OCI-LY3 (cell line): ENCODE results near the gene GPR158.

Experiments used
- H2AFZ ChIP-seq: fragments of 200-600, 300-600 bp; shearing (Covaris generic); 2 replicates; pipeline ENCODE4 v1.6.0; 2014; ENCODE audit warnings: antibody characterized with exemption, low read depth, low read length
- H3K27ac ChIP-seq: fragments of 200-600, 300-600 bp; sonication (generic); 2 replicates; pipeline ENCODE4 v1.5.1; 2014; ENCODE audit warnings: mild to moderate bottlenecking, low read length, moderate library complexity, mixed read lengths
- H3K27me3 ChIP-seq: fragments of 200-600, 300-600 bp; sonication (generic); 2 replicates; pipeline ENCODE4 v1.6.1; 2014; ENCODE audit warnings: low read depth, low read length, mixed read lengths
- H3K36me3 ChIP-seq: fragments of 200-600, 300-600 bp; sonication (generic); replicated peaks from 2 replicates; pipeline ENCODE3; 2014; ENCODE audit warnings: low read depth, low read length, mixed read lengths
- H3K4me1 ChIP-seq: fragments of 300-600, 200-600 bp; sonication (generic); 2 replicates; pipeline ENCODE4 v1.6.1; 2014; ENCODE audit warnings: low read length, mixed read lengths
- H3K4me2 ChIP-seq: fragments of 200-600, 300-600 bp; sonication (generic); 2 replicates; pipeline ENCODE4 v1.6.1; 2014; ENCODE audit warnings: low read length, mixed read lengths
- H3K4me3 ChIP-seq: fragments of 300-600, 200-600 bp; sonication (generic); 2 replicates; pipeline ENCODE4 v1.5.1; 2014; ENCODE audit warnings: antibody characterized with exemption, mild to moderate bottlenecking, low read length, moderate library complexity
- H3K79me2 ChIP-seq: fragments of 300-600, 200-600 bp; shearing (Covaris generic); 2 replicates; pipeline ENCODE4 v1.6.1; 2014; ENCODE audit warnings: mild to moderate bottlenecking, low read length, mixed read lengths
- H3K9ac ChIP-seq: fragments of 300-600, 200-600 bp; shearing (Covaris generic); 2 replicates; pipeline ENCODE4 v1.6.0; 2014; ENCODE audit warnings: mild to moderate bottlenecking, low read length, moderate library complexity
- H3K9me3 ChIP-seq: fragments of 200-600, 300-600 bp; shearing (Covaris generic); 2 replicates; pipeline ENCODE4 v1.6.1; 2014; ENCODE audit warnings: low read length, mixed read lengths; ENCODE audit not compliant: insufficient read depth
- H4K20me1 ChIP-seq: fragments of 200-600, 300-600 bp; sonication (generic); 2 replicates; pipeline ENCODE4 v1.6.1; 2016; ENCODE audit warnings: low read length, mixed read lengths; ENCODE audit not compliant: insufficient read depth
- CTCF ChIP-seq: fragments of 200-600, 300-600 bp; sonication (generic); IDR thresholded peaks from 2 replicates; pipeline ENCODE4 v1.5.1; 2014; ENCODE audit warnings: antibody characterized with exemption, low read length, low read depth
- EZH2phosphoT487 ChIP-seq: fragments of 200-600 bp; shearing (Covaris generic); IDR thresholded peaks from 2 replicates; pipeline ENCODE4 v1.6.1; 2018; ENCODE audit warnings: antibody characterized with exemption, mixed run types, low read depth

Gene GPR158

GRCh38 chr10:25425776-25426175, 251.0 kb downstream of the GPR158 start:
- no peak overlapping the region for H2AFZ ChIP-seq
- no peaks in the 10 kb centered on the region for H4K20me1 ChIP-seq
- no peak overlapping the region for H3K4me3 ChIP-seq
- TF ChIP-seq CTCF: no peak
- TF ChIP-seq EZH2phosphoT487: no peak
- H3K4me1 ChIP-seq: no peaks in the 10 kb centered on the region
- H3K9me3 ChIP-seq: no peaks in the 10 kb centered on the region
- H3K36me3 ChIP-seq: no peaks in the 10 kb centered on the region
- no peak overlapping the region for H3K27ac ChIP-seq
- no peak overlapping the region for H3K9ac ChIP-seq
- no peak overlapping the region for H3K4me2 ChIP-seq
- H3K27me3 ChIP-seq: no peaks in the 10 kb centered on the region
- no peaks in the 10 kb centered on the region for H3K79me2 ChIP-seq

GRCh38 chr10:25436431-25436830, 261.6 kb downstream of the GPR158 start:
- H3K27me3 ChIP-seq: no peaks in the 10 kb centered on the region
- no peak overlapping the region for H2AFZ ChIP-seq
- no peak overlapping the region for H3K9ac ChIP-seq
- no peaks in the 10 kb centered on the region for H3K36me3 ChIP-seq
- no peak overlapping the region for H3K4me3 ChIP-seq
- no peaks in the 10 kb centered on the region for H4K20me1 ChIP-seq
- H3K4me1 ChIP-seq: no peaks in the 10 kb centered on the region
- TF ChIP-seq CTCF (no peak), EZH2phosphoT487 (no peak)
- no peak overlapping the region for H3K4me2 ChIP-seq
- no peaks in the 10 kb centered on the region for H3K9me3 ChIP-seq
- H3K27ac ChIP-seq: no peak overlapping the region
- no peaks in the 10 kb centered on the region for H3K79me2 ChIP-seq

GRCh38 chr10:25441270-25441669, 266.5 kb downstream of the GPR158 start:
- Histone ChIP-seq H4K20me1 (no peaks in the 10 kb centered on the region), H3K9ac (no peak overlapping the region), H3K27me3 (no peaks in the 10 kb centered on the region), H3K27ac (no peak overlapping the region), H3K9me3 (no peaks in the 10 kb centered on the region), H3K4me1 (no peaks in the 10 kb centered on the region), H3K4me3 (no peak overlapping the region), H2AFZ (no peak overlapping the region), H3K4me2 (no peak overlapping the region), H3K36me3 (no peaks in the 10 kb centered on the region), H3K79me2 (no peaks in the 10 kb centered on the region)
- TF ChIP-seq CTCF (no peak), EZH2phosphoT487 (no peak)

- Histone ChIP-seq H3K4me2 (no peak overlapping the region), H3K9me3 (no peaks in the 10 kb centered on the region), H4K20me1 (no peaks in the 10 kb centered on the region), H2AFZ (no peak overlapping the region), H3K27me3 (no peaks in the 10 kb centered on the region), H3K4me1 (no peaks in the 10 kb centered on the region), H3K27ac (no peak overlapping the region), H3K9ac (no peak overlapping the region), H3K36me3 (no peaks in the 10 kb centered on the region), H3K4me3 (no peak overlapping the region), H3K79me2 (no peaks in the 10 kb centered on the region)
- no peak for TF ChIP-seq EZH2phosphoT487
- TF ChIP-seq CTCF: no peak
Observed at GRCh38 chr10:25444266-25444665, 269.5 kb downstream of the GPR158 start.
